ENCODE results near the gene TLCD4. TPM values are rescaled to one million over a fixed set of nuclear protein-coding genes. Genes with fewer than 3 reads are reported as not detected.
"Not testable (repeated sequence)": the region's sequence is repeated elsewhere in the genome, so short reads cannot be mapped to it uniquely, and the experiment has no call there.

TLCD4 gene
- total RNA-seq, 3 donors from 2014 or later = 53.4 to 77.3 (median 55.1) TPM

GRCh38 chr1:95089650-95090287, 27.4 kb upstream of the TLCD4 start:
- no peak overlapping the region for H3K4me3 ChIP-seq
- TF ChIP-seq, protein P1, sequence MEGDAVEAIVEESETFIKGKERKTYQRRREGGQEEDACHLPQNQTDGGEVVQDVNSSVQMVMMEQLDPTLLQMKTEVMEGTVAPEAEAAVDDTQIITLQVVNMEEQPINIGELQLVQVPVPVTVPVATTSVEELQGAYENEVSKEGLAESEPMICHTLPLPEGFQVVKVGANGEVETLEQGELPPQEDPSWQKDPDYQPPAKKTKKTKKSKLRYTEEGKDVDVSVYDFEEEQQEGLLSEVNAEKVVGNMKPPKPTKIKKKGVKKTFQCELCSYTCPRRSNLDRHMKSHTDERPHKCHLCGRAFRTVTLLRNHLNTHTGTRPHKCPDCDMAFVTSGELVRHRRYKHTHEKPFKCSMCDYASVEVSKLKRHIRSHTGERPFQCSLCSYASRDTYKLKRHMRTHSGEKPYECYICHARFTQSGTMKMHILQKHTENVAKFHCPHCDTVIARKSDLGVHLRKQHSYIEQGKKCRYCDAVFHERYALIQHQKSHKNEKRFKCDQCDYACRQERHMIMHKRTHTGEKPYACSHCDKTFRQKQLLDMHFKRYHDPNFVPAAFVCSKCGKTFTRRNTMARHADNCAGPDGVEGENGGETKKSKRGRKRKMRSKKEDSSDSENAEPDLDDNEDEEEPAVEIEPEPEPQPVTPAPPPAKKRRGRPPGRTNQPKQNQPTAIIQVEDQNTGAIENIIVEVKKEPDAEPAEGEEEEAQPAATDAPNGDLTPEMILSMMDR (IDR thresholded peaks at IDR 0.05) = no peak
- intact Hi-C loops (cut with DNase I, micrococcal nuclease) = loop anchor here in 1 of 2 donors (10.0 kb wide), 1 partner anchor 145 kb away; the partner anchor contains the start of gene RWDD3
- ATAC-seq (no peak), DNase-seq (no peak)
- H3K4me1 ChIP-seq (ENCODE audit: low read depth) = no peaks in the 10 kb centered on the region
- H3K36me3 ChIP-seq (ENCODE audit: low read depth) = no peaks in the 10 kb centered on the region
- no peaks in the 10 kb centered on the region for H3K9me3 ChIP-seq

DNA sequence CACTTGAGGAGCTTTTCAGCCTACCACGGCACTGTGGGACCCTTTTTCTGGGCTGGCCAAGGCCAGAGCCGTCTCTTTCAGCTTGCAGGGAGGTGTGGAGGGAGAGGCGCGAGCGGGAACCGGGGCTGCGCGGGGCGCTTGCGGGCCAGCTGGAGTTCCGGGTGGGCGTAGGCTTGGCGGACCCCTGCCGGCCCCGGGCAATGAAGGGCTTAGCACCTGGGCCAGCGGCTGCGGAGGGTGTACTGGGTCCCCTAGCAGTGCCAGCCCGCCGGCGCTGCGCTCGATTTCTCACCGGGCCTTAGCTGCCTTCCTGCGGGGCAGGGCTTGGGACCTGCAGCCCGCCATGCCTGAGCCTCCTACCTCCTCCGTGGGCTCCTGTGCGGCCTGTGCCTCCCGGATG, 25.9 kb upstream of the TLCD4 start:
- H3K4me1 ChIP-seq (ENCODE audit: low read depth); DNase-seq; H3K9me3 ChIP-seq; H3K4me3 ChIP-seq; intact Hi-C loops (cut with DNase I, micrococcal nuclease); ATAC-seq; H3K36me3 ChIP-seq (ENCODE audit: low read depth): not testable (repeated sequence)

GRCh38 chr1:95092891-95093290, 24.3 kb upstream of the TLCD4 start:
- H3K9me3 ChIP-seq; DNase-seq; ATAC-seq; H3K4me1 ChIP-seq (ENCODE audit: low read depth); H3K36me3 ChIP-seq (ENCODE audit: low read depth); intact Hi-C loops (cut with DNase I, micrococcal nuclease); H3K4me3 ChIP-seq: not testable (repeated sequence)

DNA sequence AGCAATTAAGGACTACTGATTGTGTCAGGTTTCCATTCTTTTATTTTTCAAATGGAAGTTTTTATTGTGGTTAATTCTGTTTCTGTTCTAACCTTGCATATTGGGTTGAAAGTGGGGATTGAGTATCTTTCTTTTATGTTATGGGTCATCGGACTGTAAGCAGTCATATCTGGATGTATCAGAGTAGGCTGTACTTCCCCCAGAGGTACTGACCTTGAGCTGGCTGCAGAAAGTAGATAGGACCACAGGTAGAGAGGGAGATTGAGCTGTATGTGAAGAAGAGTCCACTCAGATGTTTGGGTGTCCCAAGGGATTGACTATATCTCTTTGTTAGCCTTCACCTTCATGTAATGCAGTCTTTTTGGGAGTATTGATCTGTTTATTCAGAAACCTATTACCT, 23.9 kb upstream of the TLCD4 start:
- Histone ChIP-seq H3K4me3 (no peak overlapping the region), H3K9me3 (no peaks in the 10 kb centered on the region), H3K36me3 (ENCODE audit: low read depth) (no peaks in the 10 kb centered on the region), H3K4me1 (ENCODE audit: low read depth) (peaks cover 7% of the 10 kb centered on the region)
- no peak for DNase-seq
- ATAC-seq = no peak
- TF ChIP-seq, protein P1 (IDR thresholded peaks at IDR 0.05) = no peak
- intact Hi-C loops (cut with DNase I, micrococcal nuclease) = no loop called here

GRCh38 chr1:95094923-95095322, 22.2 kb upstream of the TLCD4 start:
- H3K36me3 ChIP-seq (ENCODE audit: low read depth) = no peaks in the 10 kb centered on the region
- no peak overlapping the region for H3K4me3 ChIP-seq
- TF ChIP-seq, protein P1 (IDR thresholded peaks at IDR 0.05) = no peak
- H3K4me1 ChIP-seq (ENCODE audit: low read depth) = peaks cover 7% of the 10 kb centered on the region
- no peaks in the 10 kb centered on the region for H3K9me3 ChIP-seq
- DNase-seq (no peak), ATAC-seq (no peak)
- intact Hi-C loops (cut with DNase I, micrococcal nuclease) = no loop called here

- intact Hi-C loops (cut with DNase I, micrococcal nuclease) = no loop called here
- TF ChIP-seq, protein P1 (IDR thresholded peaks at IDR 0.05) = no peak
- H3K4me1 ChIP-seq (ENCODE audit: low read depth) = peaks cover 7% of the 10 kb centered on the region
- ATAC-seq (peak; percentile 86), DNase-seq (no peak)
- peak overlapping the region; percentile 6 for H3K4me3 ChIP-seq
- no peaks in the 10 kb centered on the region for H3K36me3 ChIP-seq (ENCODE audit: low read depth)
- H3K9me3 ChIP-seq = no peaks in the 10 kb centered on the region
Observed at GRCh38 chr1:95095833-95096217, 21.3 kb upstream of the TLCD4 start.

Measured in mucosa of descending colon (tissue), 3 donors.